ENCODE results near the gene ADARB1. TPM values are rescaled to one million over a fixed set of nuclear protein-coding genes. Genes with fewer than 3 reads are reported as not detected.

ADARB1 gene
- total RNA-seq, 2 donors from 2014 or later = 8.7 to 9.3 TPM

DNA sequence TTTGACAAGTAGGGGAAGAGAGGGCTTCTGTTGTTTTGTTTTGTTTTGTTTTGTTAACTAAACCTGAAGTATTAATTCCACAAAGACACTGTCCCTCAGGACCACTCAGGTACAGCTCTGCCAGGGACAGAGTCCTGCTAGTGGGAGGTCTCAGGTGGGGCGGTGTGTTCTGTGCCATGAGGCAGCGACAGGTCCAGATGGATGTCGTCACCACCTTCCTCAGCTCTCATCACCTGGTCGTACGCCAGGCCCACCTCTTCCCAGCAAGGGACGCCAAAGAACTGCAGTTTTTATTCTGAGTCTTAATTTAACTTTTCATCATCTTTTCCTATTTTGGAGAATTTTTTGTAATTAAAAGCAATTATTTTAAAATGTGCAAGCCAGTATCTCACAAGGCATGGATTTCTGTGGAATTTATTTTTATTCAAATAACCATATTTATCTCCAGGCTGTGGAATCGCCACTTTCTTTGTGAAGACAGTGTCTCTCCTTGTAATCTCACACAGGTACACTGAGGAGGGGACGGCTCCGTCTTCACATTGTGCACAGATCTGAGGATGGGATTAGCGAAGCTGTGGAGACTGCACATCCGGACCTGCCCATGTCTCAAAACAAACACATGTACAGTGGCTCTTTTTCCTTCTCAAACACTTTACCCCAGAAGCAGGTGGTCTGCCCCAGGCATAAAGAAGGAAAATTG, 150.8 kb downstream of the ADARB1 start:
- DNase-seq = no peak
- no peaks in the 10 kb centered on the region for H3K27me3 ChIP-seq
- no peak overlapping the region for H3K9ac ChIP-seq (ENCODE audit: low read depth in 2 of 2, low read length in 2 of 2)
- H3K36me3 ChIP-seq = no peaks in the 10 kb centered on the region
- H3K9me3 ChIP-seq = no peaks in the 10 kb centered on the region
- H3K4me1 ChIP-seq = no peaks in the 10 kb centered on the region
- TF ChIP-seq, protein P1, sequence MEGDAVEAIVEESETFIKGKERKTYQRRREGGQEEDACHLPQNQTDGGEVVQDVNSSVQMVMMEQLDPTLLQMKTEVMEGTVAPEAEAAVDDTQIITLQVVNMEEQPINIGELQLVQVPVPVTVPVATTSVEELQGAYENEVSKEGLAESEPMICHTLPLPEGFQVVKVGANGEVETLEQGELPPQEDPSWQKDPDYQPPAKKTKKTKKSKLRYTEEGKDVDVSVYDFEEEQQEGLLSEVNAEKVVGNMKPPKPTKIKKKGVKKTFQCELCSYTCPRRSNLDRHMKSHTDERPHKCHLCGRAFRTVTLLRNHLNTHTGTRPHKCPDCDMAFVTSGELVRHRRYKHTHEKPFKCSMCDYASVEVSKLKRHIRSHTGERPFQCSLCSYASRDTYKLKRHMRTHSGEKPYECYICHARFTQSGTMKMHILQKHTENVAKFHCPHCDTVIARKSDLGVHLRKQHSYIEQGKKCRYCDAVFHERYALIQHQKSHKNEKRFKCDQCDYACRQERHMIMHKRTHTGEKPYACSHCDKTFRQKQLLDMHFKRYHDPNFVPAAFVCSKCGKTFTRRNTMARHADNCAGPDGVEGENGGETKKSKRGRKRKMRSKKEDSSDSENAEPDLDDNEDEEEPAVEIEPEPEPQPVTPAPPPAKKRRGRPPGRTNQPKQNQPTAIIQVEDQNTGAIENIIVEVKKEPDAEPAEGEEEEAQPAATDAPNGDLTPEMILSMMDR (IDR thresholded peaks at IDR 0.05) = no peak
- no peak overlapping the region for H3K4me3 ChIP-seq
- intact Hi-C loops (cut with DNase I) = no loop called here
- no peak overlapping the region for H3K27ac ChIP-seq

- Histone ChIP-seq H3K4me3 (no peak overlapping the region), H3K9me3 (no peaks in the 10 kb centered on the region), H3K4me1 (no peaks in the 10 kb centered on the region), H3K36me3 (no peaks in the 10 kb centered on the region), H3K9ac (ENCODE audit: low read depth in 2 of 2, low read length in 2 of 2) (no peak overlapping the region), H3K27me3 (no peaks in the 10 kb centered on the region), H3K27ac (no peak overlapping the region)
- no peak for DNase-seq
- TF ChIP-seq, protein P1 (IDR thresholded peaks at IDR 0.05) = no peak
- intact Hi-C loops (cut with DNase I) = no loop called here
These were observed 151.5 kb downstream of the ADARB1 start for GRCh38 chr21:45225741-45226327.

GRCh38 chr21:45226540-45227326, 152.4 kb downstream of the ADARB1 start:
- TF ChIP-seq, protein P1 (IDR thresholded peaks at IDR 0.05) = no peak
- intact Hi-C loops (cut with DNase I) = no loop called here

DNA sequence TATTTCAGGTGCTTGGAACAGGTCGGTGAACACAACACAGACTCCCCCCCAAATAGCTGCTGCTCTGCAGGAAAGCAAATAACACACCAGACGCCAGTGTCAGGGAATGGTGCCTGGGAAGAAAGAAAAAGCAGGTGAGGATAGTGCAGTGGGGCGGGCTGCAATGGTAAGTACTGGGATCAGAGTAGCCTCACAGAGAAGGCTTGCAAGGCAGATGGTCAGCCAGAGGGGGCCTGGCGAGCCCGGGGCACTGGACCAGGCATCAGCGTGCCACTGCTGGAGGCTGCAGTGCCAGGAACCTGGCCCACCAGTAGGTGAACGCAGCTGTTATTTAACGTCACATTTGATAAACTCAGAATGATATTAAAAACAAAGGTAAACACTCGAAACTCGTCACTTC, 153.4 kb downstream of the ADARB1 start:
- H3K4me3 ChIP-seq = no peak overlapping the region
- H3K27ac ChIP-seq = no peak overlapping the region
- intact Hi-C loops (cut with DNase I) = no loop called here

More at GRCh38 chr21:45226540-45227326, 152.4 kb downstream of the ADARB1 start:
- Histone ChIP-seq H3K36me3 (no peaks in the 10 kb centered on the region), H3K27ac (no peak overlapping the region), H3K9ac (ENCODE audit: low read depth in 2 of 2, low read length in 2 of 2) (no peak overlapping the region), H3K4me3 (no peak overlapping the region), H3K9me3 (no peaks in the 10 kb centered on the region), H3K4me1 (no peaks in the 10 kb centered on the region), H3K27me3 (no peaks in the 10 kb centered on the region)
- no peak for DNase-seq

GRCh38 chr21:45228171-45228641, 153.8 kb downstream of the ADARB1 start:
- no peaks in the 10 kb centered on the region for H3K27me3 ChIP-seq
- H3K9ac ChIP-seq (ENCODE audit: low read depth in 2 of 2, low read length in 2 of 2) = no peak overlapping the region
- no peaks in the 10 kb centered on the region for H3K36me3 ChIP-seq
- H3K4me3 ChIP-seq = no peak overlapping the region
- TF ChIP-seq, protein P1 (IDR thresholded peaks at IDR 0.05) = no peak
- no peaks in the 10 kb centered on the region for H3K4me1 ChIP-seq
- no peak for DNase-seq
- H3K9me3 ChIP-seq = no peaks in the 10 kb centered on the region
- H3K27ac ChIP-seq = no peak overlapping the region
- intact Hi-C loops (cut with DNase I) = no loop called here

More for the DNA sequence above, 153.4 kb downstream of the ADARB1 start:
- Histone ChIP-seq H3K9ac (ENCODE audit: low read depth in 2 of 2, low read length in 2 of 2) (no peak overlapping the region), H3K36me3 (no peaks in the 10 kb centered on the region), H3K27me3 (no peaks in the 10 kb centered on the region), H3K4me1 (no peaks in the 10 kb centered on the region), H3K9me3 (no peaks in the 10 kb centered on the region)
- DNase-seq = no peak
- TF ChIP-seq, protein P1 (IDR thresholded peaks at IDR 0.05) = no peak
